ENCODE results near the gene LRFN5. TPM values are rescaled to one million over a fixed set of nuclear protein-coding genes. Genes with fewer than 3 reads are reported as not detected.
"Not testable (repeated sequence)": the region's sequence is repeated elsewhere in the genome, so short reads cannot be mapped to it uniquely, and the experiment has no call there.

The LRFN5 gene
- total RNA-seq, 2 donors from 2014 or later = 0.37 TPM

GRCh38 chr14:41597647-41598046 lies 9.0 kb upstream of the LRFN5 start:
- no peaks in the 10 kb centered on the region for H3K36me3 ChIP-seq

DNA sequence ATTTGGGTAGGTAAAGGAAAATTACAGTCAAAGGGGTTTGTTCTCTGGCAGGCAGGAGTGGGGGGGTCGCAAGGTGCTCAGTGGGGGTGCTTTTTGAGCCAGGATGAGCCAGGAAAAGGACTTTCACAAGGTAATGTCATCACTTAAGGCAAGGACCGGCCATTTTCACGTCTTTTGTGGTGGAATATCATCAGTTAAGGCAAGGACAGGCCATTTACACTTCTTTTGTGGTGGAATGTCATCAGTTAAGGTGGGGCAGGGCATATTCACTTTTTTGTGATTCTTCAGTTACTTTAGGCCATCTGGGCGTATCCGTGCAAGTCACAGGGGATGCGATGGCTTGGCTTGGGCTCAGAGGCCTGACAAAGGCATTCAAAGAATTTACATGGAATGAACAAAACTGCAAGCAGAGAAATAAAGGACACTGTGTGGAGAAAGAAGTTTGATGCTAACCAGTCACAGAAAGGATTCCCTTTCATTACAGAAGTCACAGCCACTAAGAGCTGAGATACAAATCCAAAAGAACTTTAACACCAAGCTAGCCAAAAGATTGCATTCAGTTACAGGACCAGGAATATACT lies 6.8 kb upstream of the LRFN5 start:
- H3K9me3 ChIP-seq; H3K36me3 ChIP-seq; H3K4me1 ChIP-seq; H3K27me3 ChIP-seq; intact Hi-C loops (cut with DNase I); DNase-seq; H3K27ac ChIP-seq; H3K4me3 ChIP-seq; H3K9ac ChIP-seq (ENCODE audit: low read depth in 2 of 2, low read length in 2 of 2): not testable (repeated sequence)

More at GRCh38 chr14:41597647-41598046, 9.0 kb upstream of the LRFN5 start:
- Histone ChIP-seq H3K9me3 (no peaks in the 10 kb centered on the region), H3K4me3 (no peak overlapping the region), H3K9ac (ENCODE audit: low read depth in 2 of 2, low read length in 2 of 2) (no peak overlapping the region), H3K27ac (no peak overlapping the region), H3K27me3 (no peaks in the 10 kb centered on the region), H3K4me1 (no peaks in the 10 kb centered on the region)
- no peak for DNase-seq
- intact Hi-C loops (cut with DNase I) = no loop called here
- TF ChIP-seq CTCF (IDR thresholded peaks at IDR 0.05) = no peak

- peak; percentile 16 for DNase-seq
- Histone ChIP-seq H3K4me1 (no peaks in the 10 kb centered on the region), H3K9ac (ENCODE audit: low read depth in 2 of 2, low read length in 2 of 2) (no peak overlapping the region), H3K27ac (no peak overlapping the region), H3K4me3 (peak overlapping the region; percentile 4), H3K9me3 (no peaks in the 10 kb centered on the region), H3K27me3 (peaks cover 34% of the 10 kb centered on the region), H3K36me3 (no peaks in the 10 kb centered on the region)
- intact Hi-C loops (cut with DNase I) = no loop called here
- TF ChIP-seq CTCF (IDR thresholded peaks at IDR 0.05) = no peak
Observed at GRCh38 chr14:41604721-41605531, 1.8 kb upstream of the LRFN5 start.

DNA sequence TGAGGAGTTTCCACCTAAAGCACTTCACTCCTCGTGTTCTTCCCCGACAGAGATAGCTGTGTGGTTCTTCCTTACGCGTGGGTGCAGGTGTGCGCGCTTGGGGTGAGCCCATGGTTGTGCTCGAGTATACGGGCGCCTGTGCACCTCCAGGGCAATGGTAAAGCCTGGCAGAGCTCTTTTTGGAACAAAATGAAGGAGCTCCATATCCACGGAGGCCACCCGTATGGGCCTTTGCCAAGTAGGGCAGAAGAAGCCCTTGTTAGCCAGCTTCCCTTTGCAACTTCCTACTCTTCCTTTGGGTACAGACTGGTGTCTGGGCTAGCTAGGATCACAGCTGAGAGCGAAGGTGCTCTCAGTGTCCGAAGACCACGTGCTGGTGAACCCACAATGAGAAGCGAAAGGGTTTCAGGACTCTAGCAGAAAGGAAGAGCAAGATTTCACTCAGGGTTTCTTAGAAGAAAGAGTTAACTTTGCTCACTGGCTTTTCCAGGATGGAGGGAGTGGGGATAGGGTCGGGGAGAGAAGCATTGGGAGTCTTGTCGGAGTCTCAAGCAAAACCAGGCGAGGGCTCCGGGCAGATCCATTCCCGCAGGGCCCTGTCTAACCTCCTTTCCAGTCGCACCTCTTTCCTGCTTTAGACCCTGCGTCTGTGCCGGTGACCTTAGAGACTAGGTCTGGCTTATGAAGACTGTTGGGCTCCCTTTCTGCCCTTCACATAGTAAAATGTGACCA lies 960 bp upstream of the LRFN5 start:
- H3K4me1 ChIP-seq = no peaks in the 10 kb centered on the region
- H3K9ac ChIP-seq (ENCODE audit: low read depth in 2 of 2, low read length in 2 of 2) = no peak overlapping the region
- H3K27me3 ChIP-seq = peaks cover 36% of the 10 kb centered on the region
- H3K4me3 ChIP-seq = peak overlapping the region; percentile 4
- no peak for TF ChIP-seq CTCF (IDR thresholded peaks at IDR 0.05)
- H3K27ac ChIP-seq = no peak overlapping the region
- peak; percentile 17 for DNase-seq
- intact Hi-C loops (cut with DNase I) = no loop called here
- no peaks in the 10 kb centered on the region for H3K9me3 ChIP-seq
- no peaks in the 10 kb centered on the region for H3K36me3 ChIP-seq

GRCh38 chr14:41606282-41606531 lies 469 bp upstream of the LRFN5 start:
- Histone ChIP-seq H3K27me3 (peaks cover 36% of the 10 kb centered on the region), H3K9me3 (no peaks in the 10 kb centered on the region), H3K27ac (no peak overlapping the region), H3K36me3 (no peaks in the 10 kb centered on the region), H3K4me3 (peak overlapping the region; percentile 20), H3K9ac (ENCODE audit: low read depth in 2 of 2, low read length in 2 of 2) (no peak overlapping the region), H3K4me1 (no peaks in the 10 kb centered on the region)
- no peak for DNase-seq
- TF ChIP-seq CTCF (IDR thresholded peaks at IDR 0.05) = no peak
- intact Hi-C loops (cut with DNase I) = no loop called here
